Myocyte (in vitro differentiated cells): ENCODE measurements around the gene C11orf24. TPM values are rescaled to one million over a fixed set of nuclear protein-coding genes. Genes with fewer than 3 reads are reported as not detected.
"Not testable (repeated sequence)": the region's sequence is repeated elsewhere in the genome, so short reads cannot be mapped to it uniquely, and the experiment has no call there.

ENCODE experiments used
- DNase-seq: peaks from one replicate; pipeline ENCODE4 v3.0.0-alpha.2; 2012; ENCODE audit warnings: low read depth
- total RNA-seq: library from RNA; depleted of rRNA; stranded (reverse); fragments of >200 nt; gene quantifications from 2 replicates; pipeline ENCODE4 v1.2.3, GENCODE V29; 2014

Gene C11orf24
- total RNA-seq, 1 donor from 2014 or later, result 78.5 TPM

DNA sequence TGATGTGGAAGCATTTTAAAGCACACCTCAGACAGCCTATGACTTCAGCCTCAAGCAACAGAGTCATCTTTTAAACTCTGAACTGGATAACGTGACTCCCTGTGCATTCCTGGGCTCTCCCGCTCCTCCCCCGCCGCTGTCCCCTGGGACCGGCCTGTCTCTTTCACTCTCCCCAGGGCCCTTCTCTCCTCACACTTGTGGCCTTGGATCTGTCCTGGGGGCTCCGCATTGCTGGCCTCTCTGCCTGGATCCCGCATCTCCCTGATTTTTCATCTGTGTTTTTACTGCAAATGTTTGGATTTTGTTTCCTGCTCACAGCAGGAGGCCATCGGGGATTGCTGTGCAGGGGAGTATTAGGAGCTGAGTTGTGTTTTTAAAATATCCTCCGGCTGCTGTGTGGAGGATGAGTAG, 15.4 kb downstream of the C11orf24 start:
- no peak for DNase-seq

DNA sequence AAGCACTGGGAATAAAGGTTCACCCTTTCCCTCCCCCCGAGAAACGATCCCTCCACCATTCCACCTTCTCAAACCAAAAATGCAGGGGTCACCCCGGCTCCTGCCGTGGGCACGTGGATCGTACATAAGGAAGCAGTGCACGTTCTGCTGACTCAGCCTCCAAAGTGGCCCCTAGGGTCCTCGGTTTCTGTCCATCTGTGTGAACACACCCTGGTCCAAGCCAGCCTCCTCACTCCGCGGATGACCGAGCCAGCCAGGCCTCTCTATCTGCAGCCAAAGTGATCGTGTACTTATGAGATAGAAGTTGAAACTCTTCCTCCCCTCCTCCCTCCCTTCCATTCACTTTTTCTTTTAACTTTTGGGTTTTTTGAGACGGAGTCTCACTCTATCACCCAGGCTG, 16.2 kb downstream of the C11orf24 start:
- DNase-seq, result no peak

DNA sequence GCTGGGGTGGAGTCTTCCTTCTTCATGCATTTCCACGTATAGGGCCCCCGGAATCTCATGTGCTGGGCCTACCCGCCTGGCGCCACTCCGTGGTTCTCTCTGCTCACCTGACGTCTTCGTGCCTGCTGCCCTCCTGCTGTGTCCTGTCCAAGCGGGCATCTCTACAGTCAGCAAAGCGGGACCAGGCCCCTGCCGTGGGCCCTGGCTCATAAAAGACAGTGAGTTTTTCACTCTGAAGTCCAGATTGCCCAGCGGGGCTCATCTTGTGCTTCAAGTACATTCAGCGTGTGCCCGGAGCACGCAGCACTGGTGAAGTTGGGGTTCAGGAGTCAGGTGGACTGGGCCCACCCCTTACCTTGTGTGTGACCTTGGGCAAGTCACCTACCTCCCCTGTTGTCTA, 17.4 kb downstream of the C11orf24 start:
- no peak for DNase-seq

DNA sequence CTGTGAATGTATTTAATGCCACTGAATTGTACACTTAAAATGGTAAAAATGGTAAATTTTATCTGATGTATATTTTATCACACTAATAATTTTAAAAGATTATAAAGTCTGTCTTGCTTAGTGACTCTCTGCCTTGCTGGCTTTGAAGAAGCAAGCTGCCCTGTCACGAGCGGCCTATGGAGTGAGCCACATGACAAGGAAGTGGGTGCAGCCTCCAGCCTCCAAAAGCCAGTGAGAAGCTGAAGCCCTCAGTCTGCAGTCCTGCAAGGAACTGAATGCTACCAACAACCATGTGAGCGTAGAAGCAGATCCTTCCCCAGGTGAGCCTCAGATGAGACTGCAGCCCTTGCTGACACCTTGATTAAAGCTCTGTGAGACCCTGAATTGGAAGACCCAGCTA, 20.0 kb downstream of the C11orf24 start:
- DNase-seq, result no peak

DNA sequence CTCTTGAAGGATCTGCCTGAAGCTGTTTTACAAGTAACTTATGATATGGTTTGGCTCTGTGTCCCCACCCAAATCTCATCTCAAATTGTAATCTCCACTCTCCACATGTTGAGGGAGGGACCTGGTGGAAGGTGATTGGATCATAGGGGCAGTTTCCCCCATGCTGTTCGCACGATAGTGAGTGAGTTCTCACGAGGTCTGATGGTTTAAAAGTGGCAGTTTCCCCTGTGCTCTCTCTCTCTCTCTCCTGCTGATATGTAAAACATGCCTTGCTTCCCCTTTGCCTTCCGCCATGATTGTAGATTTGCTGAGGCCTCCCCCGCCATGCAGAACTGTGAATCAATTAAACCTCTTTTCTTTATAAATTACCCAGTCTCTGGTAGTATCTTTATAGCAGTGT, 26.9 kb downstream of the C11orf24 start:
- not testable (repeated sequence) for DNase-seq

GRCh38 chr11:68243847-68244246, 27.9 kb downstream of the C11orf24 start:
- not testable (repeated sequence) for DNase-seq

DNA sequence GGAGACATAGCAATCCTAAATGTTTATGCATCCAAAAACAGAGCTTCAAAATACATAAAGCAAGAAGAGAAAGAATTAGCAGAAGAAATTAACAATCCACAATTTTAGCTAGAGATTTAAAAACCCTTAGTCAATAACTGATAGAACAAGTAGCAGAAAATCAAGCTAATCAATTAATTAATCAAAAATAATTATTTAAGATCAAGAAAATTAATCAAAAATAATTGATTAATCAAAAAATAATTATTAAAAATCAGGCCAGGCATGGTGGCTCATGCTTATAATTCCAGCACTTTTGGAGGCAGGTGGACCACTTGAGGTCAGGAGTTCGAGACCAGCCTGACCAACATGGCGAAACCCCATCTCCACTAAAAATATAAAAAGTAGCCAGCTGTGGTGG, 29.2 kb downstream of the C11orf24 start:
- no peak for DNase-seq

DNA sequence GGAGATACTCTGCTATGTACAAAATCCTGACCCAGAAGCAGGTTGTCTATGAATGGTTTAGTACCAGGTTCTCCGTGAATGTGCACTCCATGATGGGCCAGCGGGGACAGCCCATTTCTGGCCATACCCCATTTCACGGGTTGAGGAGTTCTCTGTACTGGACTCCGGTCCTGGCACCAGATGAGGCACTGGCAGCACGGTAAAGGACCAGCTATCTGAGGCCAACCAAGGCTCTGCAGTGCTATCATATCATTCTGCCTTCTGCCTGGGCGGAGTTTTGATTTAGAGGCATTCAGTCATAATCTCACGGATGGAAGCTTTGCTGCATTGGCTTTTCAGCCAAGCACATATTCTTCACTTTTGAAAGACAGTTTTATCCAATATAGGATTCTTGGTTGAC, 40.2 kb downstream of the C11orf24 start:
- no peak for DNase-seq

- DNase-seq, result no peak
These were observed 42.2 kb downstream of the C11orf24 start for GRCh38 chr11:68229601-68230000.

- no peak for DNase-seq
These were observed 45.4 kb downstream of the C11orf24 start for GRCh38 chr11:68226421-68226820.

GRCh38 chr11:68224606-68225005, 47.2 kb downstream of the C11orf24 start:
- DNase-seq, result no peak

GRCh38 chr11:68223275-68223674, 48.5 kb downstream of the C11orf24 start:
- no peak for DNase-seq

GRCh38 chr11:68221406-68221805, 50.4 kb downstream of the C11orf24 start:
- DNase-seq, result no peak

DNA sequence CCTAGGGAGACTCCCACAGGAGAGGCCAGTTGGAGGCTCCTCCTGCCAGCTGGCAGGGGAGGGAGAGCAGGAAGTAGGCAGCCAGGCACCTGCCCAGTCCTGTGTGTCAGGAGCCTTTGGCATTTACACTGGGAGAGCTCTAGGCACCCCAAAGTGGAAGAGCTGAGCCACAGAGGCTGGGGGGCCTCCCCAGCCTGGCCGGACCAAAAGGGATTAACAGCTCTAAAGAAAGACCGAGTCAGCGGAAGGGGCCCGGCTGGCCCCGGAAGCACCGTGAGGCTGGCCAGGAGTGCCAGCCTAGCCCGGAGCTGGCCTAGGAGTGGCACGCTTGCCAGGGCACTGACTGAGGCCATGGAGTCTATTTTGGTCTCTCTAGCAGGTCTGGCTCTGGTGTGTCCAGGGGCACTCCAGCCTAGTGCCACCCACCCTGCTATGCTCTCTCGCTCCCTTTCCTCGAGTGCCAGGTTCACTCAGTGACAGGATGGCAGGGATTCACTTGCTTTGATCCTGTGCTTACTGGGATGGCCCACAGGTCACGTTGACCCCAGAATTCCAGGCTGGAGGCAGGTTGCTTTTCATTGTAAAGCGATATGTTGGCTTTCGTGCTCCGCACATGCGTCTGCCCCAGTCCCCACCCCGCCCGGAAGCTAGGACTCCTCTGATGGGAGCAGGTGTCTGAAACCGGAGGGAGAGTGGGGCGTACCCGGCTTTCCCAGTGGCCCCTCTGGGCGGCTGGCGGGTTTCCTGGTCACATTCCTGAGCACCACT, 55.4 kb downstream of the C11orf24 start:
- DNase-seq, result peak; percentile 57

DNA sequence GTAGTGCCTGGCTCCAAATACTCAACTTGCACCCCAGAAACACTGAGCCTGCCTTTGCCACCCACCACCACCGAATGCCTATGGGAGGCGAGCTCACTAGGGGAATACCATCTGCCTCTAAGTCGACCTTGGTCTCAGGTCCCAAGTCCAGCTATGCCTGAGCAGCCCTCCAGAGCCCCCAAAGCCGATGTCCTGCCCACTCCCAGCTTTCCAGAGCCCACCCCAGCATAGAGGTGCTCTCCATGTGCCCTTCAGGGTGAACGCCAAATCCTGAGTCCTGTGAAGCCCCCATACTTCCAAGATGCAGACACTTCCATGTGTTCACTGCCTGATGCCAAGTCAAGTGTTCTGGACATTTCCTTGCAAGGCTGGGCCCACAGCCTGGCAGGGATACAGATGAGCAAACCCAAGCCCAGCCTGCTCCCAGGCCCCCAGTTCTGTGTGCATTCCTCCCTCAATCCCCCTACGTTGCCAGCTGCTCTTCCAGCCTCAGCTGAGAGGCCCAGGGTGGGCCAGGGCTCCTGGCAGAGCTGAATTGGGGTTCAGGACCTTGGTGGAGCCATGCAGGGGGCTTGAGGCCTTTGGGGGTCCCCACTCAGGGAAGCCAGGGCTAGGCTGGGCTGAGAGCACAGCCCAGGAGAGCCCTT, 56.1 kb downstream of the C11orf24 start:
- no peak for DNase-seq

DNA sequence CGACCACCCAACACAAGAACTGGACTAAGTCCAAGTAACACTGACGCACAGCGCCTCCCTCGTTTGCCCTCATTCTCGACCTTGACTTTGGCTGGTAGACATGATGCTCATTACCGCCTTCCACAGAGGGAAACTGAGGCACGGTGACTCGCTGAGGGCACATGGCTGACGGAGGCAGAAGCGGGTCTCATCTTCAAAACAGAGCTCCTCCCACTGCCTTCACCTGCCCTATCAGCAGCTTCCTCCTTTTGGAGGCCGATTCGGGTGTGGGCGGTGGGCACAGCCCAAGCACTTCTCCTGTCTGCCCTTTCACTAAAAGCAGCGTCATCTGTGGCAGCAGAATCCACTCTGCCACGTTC, 56.7 kb downstream of the C11orf24 start:
- DNase-seq, result no peak

DNA sequence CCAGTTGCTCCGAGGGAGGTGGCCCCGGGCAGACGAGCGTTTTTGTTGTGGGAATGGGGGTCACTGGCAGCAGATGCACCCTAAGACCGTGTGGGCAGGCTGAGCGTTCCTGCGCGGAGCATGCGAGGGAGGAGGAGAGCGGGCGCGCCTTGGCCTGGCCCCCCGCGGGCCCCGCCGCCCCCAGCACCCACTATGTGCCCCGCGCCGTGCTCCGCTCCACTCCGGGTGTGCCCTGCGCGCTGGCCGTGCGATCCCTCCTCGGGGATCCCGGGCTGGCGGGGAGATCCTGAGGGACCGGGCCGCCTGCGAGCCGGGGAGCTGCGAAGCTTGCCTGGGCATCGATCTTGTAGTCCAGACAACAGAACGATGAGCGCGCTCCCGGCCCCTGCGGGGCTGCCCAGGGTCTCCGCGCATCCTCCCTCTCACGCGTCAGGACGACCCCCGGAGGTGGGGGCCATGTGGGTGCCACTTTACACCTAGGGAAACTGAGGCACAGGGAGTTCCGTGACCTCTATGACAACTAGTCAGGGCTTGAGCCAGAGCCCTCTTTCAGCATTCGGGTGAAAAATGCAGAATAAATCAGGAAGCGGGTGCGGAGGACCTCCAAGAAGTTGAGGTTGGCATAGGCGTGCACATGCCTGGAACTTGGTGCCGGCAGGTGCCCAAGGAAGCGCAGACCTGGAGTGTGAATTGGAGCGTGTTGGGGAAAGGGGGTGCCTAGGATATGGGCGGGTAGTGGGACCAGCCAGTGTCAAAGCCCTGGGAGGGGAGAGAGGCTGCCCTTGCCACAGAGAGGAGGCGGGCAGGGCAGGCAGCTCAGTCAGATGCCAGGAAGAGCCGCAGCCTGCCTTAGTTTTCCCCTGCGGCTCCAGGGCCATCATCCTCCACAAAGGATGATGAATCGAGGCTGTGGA, 57.3 kb downstream of the C11orf24 start:
- no peak for DNase-seq

- DNase-seq, result peak; percentile 96
These were observed 58.1 kb downstream of the C11orf24 start for GRCh38 chr11:68213555-68214172.

GRCh38 chr11:68213135-68213515, 58.6 kb downstream of the C11orf24 start, which contains the start of gene KMT5B:
Gene KMT5B (minus strand): TSS chr11:68213296. CDS start chr11:68190076, 23,220 bp downstream.
- peak; percentile 55 for DNase-seq

- DNase-seq, result peak; percentile 80
These were observed 59.2 kb downstream of the C11orf24 start for GRCh38 chr11:68212421-68213134.

- no peak for DNase-seq
These were observed 60.2 kb downstream of the C11orf24 start for GRCh38 chr11:68211546-68211945.
